Nephron progenitor cell (in vitro differentiated cells): ENCODE data around the gene SLC24A4.

Source experiments
- DNase-seq: peaks from one replicate; pipeline ENCODE4 v3.0.0; 2021
- H3K27ac Mint-ChIP-seq: 2 replicates; pipeline ENCODE4 v1.8.0; 2021; ENCODE audit warnings: mild to moderate bottlenecking, moderate library complexity, mixed read lengths
- H3K27me3 Mint-ChIP-seq: 2 replicates; pipeline ENCODE4 v1.8.0; 2021; ENCODE audit warnings: mild to moderate bottlenecking, low read depth, mixed read lengths; ENCODE audit not compliant: poor library complexity
- H3K36me3 Mint-ChIP-seq: 2 replicates; pipeline ENCODE4 v1.8.0; 2021; ENCODE audit warnings: low read depth, mixed read lengths
- H3K4me1 Mint-ChIP-seq: 2 replicates; pipeline ENCODE4 v1.8.0; 2021; ENCODE audit warnings: mixed read lengths
- H3K4me3 Mint-ChIP-seq: 2 replicates; pipeline ENCODE4 v1.8.0; 2021; ENCODE audit warnings: mild to moderate bottlenecking, moderate library complexity, mixed read lengths
- H3K9me3 Mint-ChIP-seq: 2 replicates; pipeline ENCODE4 v1.8.0; 2021; ENCODE audit warnings: mild to moderate bottlenecking, moderate library complexity, mixed read lengths
- TF ChIP-seq, protein P1 (sequence below): fragments of 200-600 bp; sonication (generic); IDR thresholded peaks from 2 replicates; pipeline ENCODE4 v1.5.0; 2021; ENCODE audit warnings: antibody characterized with exemption

Gene SLC24A4

DNA sequence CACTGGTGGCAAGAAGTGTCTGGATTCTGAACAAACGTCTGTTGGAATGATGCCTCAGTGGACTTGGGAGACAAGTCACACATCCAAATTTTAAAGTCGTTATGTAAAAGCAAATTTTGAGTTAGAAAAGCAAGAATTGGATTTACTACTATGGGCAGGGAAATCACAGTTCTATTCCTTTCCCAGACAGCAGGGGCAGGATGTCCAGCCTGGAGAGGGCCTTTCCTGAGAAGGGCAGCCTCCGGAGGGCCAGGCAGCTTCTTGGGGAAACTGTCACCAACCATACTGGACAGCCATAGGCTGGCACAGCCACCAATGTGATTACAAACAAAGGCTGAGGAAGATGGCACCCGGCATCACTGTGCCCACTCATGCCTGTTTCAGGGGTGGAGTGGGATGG, 11.1 kb downstream of the SLC24A4 start:
- Mint-ChIP-seq H3K27me3 (peaks cover 28% of the 10 kb centered on the region), H3K4me1 (peaks cover 13% of the 10 kb centered on the region), H3K27ac (no peak overlapping the region), H3K4me3 (no peak overlapping the region), H3K36me3 (no peaks in the 10 kb centered on the region), H3K9me3 (no peaks in the 10 kb centered on the region)
- TF ChIP-seq, protein P1, sequence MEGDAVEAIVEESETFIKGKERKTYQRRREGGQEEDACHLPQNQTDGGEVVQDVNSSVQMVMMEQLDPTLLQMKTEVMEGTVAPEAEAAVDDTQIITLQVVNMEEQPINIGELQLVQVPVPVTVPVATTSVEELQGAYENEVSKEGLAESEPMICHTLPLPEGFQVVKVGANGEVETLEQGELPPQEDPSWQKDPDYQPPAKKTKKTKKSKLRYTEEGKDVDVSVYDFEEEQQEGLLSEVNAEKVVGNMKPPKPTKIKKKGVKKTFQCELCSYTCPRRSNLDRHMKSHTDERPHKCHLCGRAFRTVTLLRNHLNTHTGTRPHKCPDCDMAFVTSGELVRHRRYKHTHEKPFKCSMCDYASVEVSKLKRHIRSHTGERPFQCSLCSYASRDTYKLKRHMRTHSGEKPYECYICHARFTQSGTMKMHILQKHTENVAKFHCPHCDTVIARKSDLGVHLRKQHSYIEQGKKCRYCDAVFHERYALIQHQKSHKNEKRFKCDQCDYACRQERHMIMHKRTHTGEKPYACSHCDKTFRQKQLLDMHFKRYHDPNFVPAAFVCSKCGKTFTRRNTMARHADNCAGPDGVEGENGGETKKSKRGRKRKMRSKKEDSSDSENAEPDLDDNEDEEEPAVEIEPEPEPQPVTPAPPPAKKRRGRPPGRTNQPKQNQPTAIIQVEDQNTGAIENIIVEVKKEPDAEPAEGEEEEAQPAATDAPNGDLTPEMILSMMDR, result no peak
- DNase-seq, result no peak

DNA sequence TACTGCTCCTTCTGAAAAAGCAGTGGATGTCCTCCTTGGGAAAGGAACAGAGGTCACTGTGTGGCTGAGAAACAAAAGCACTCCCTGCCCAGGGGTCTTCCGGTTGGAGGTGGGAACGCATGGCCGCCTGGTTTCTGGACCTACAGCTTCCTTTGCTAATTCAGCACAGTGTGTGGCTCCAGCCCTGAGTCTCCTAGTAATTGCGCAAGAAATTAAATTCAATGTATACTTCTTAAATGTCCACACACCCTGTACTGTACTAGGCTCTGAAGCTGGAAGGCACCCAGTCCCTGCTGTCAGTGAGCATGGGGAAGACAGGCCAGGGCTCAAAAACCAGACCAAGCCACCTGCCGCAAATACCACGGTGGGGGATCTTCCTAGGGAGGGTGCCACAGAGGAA, 13.4 kb downstream of the SLC24A4 start:
- no peak for DNase-seq
- H3K36me3 Mint-ChIP-seq, result no peaks in the 10 kb centered on the region
- TF ChIP-seq, protein P1, result no peak
- no peak overlapping the region for H3K4me3 Mint-ChIP-seq
- no peak overlapping the region for H3K27ac Mint-ChIP-seq
- H3K4me1 Mint-ChIP-seq, result peaks cover 17% of the 10 kb centered on the region
- peaks cover 35% of the 10 kb centered on the region for H3K27me3 Mint-ChIP-seq
- no peaks in the 10 kb centered on the region for H3K9me3 Mint-ChIP-seq

DNA sequence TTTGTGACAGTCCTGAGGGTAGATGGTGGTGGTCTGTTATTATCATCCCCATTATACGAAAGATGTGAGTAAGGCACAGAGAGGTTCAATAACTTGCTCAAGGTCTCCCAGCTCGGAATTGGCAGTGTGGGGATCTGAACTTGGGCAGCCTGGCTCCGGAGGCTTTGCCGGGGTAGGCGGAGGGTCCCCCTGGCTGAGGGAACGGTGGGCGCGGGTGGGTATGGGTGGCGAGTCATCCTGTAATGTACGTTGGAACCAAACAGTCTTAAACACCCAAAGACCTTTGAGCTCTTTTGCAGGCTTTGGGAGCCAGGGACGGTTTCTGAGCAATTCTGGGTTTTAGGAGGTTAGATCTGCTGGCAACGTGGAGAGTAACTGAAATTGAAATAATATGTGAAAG, 16.5 kb downstream of the SLC24A4 start:
- peaks cover 17% of the 10 kb centered on the region for H3K4me1 Mint-ChIP-seq
- DNase-seq, result no peak
- peaks cover 3% of the 10 kb centered on the region for H3K9me3 Mint-ChIP-seq
- H3K4me3 Mint-ChIP-seq, result no peak overlapping the region
- no peak overlapping the region for H3K27ac Mint-ChIP-seq
- H3K27me3 Mint-ChIP-seq, result peaks cover 29% of the 10 kb centered on the region
- TF ChIP-seq, protein P1, result no peak
- no peaks in the 10 kb centered on the region for H3K36me3 Mint-ChIP-seq

DNA sequence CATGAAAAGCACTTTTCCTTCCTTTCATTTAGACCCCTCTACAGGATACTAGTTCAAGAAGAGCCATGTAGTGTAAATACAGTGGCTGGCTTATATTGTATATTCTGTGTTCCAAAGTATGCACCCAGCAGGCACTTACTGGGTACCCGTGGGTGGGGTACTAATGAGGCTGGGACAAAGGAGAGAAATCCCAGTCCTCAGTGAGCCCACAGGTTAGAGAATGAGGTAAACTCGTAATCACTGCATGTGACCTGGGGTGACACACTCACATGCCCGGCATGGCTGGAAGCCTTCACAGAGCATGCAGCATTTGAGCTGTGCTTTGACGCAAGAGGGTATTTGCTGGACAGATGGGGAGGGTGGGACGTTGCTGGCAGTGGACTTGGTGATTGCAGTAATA, 17.1 kb downstream of the SLC24A4 start:
- Mint-ChIP-seq H3K9me3 (peaks cover 3% of the 10 kb centered on the region), H3K4me3 (no peak overlapping the region), H3K4me1 (peaks cover 17% of the 10 kb centered on the region), H3K27ac (no peak overlapping the region), H3K27me3 (peaks cover 24% of the 10 kb centered on the region), H3K36me3 (no peaks in the 10 kb centered on the region)
- TF ChIP-seq, protein P1, result no peak
- no peak for DNase-seq

DNA sequence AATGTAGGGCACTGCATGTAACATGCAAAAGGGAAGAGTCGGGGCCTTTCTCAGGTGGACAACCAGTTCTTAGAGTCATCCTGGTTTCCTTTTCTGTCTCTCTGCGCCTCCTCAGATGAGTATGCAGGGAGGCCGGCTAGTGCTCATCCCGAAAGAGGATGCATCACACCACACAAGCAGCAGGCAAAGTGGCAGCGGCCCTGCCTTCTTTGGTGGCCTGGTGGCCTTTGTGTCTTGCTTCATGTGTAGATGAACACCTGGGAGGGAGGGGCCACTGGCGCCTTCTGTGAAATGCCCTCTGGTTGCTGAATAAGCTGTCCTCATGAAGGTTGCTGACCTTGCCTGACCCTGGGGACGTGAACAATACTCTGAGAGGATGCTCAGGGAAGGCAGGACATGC, 18.0 kb downstream of the SLC24A4 start:
- peaks cover 26% of the 10 kb centered on the region for H3K27me3 Mint-ChIP-seq
- H3K4me1 Mint-ChIP-seq, result peaks cover 15% of the 10 kb centered on the region
- no peak overlapping the region for H3K4me3 Mint-ChIP-seq
- H3K27ac Mint-ChIP-seq, result no peak overlapping the region
- H3K9me3 Mint-ChIP-seq, result peaks cover 3% of the 10 kb centered on the region
- no peak for DNase-seq
- no peaks in the 10 kb centered on the region for H3K36me3 Mint-ChIP-seq
- TF ChIP-seq, protein P1, result no peak

DNA sequence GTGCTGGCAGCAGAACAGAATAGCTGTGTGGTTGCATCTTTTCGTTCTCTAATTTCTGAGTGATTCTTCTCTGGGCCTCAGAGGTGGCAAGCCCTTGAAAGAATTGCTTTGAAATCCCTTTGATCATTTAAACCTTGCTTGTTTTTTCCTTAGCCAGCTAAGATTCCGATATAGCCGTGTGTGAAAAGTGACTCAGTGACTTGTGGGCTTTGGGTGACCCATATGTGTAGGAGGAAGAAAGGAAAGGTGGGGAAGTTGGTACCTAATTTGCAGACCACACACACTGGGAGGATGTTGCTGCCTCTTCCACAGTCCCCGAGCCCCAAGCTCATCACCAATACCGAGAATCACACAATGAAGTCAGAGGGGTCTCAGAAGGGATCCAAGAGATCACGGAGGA, 18.8 kb downstream of the SLC24A4 start:
- no peaks in the 10 kb centered on the region for H3K36me3 Mint-ChIP-seq
- peaks cover 6% of the 10 kb centered on the region for H3K4me1 Mint-ChIP-seq
- H3K4me3 Mint-ChIP-seq, result no peak overlapping the region
- TF ChIP-seq, protein P1, result no peak
- DNase-seq, result no peak
- H3K27me3 Mint-ChIP-seq, result peaks cover 26% of the 10 kb centered on the region
- no peak overlapping the region for H3K27ac Mint-ChIP-seq
- peaks cover 3% of the 10 kb centered on the region for H3K9me3 Mint-ChIP-seq
